Neural cell (in vitro differentiated cells): ENCODE data around the gene SEPTIN2. TPM values are rescaled to one million over a fixed set of nuclear protein-coding genes. Genes with fewer than 3 reads are reported as not detected.

Experiments
- H2AFZ ChIP-seq: fragments of 200-600, 300-800 bp; sonication (generic), shearing (Covaris generic); 2 replicates; pipeline ENCODE4 v1.6.0; 2014; ENCODE audit warnings: low read depth, mild to moderate bottlenecking, antibody characterized with exemption, low read length, moderate library complexity
- H3F3A ChIP-seq: fragments of 200-600 bp; shearing (Covaris generic); 2 replicates; pipeline ENCODE4 v1.6.1; 2016; ENCODE audit warnings: mild to moderate bottlenecking, moderate library complexity, mixed read lengths, antibody characterized with exemption, low read length; ENCODE audit not compliant: insufficient read depth, poor library complexity, severe bottlenecking
- H3K27ac ChIP-seq: fragments of 200-600, 300-800 bp; sonication (generic), shearing (Covaris generic); 2 replicates; pipeline ENCODE4 v1.5.1; 2014; ENCODE audit warnings: mild to moderate bottlenecking, low read length, moderate library complexity
- H3K27me3 ChIP-seq: fragments of 300-800, 200-600 bp; sonication (generic), shearing (Covaris generic); 2 replicates; pipeline ENCODE4 v1.6.0; 2014; ENCODE audit warnings: mild to moderate bottlenecking, low read depth, low read length, moderate library complexity; ENCODE audit not compliant: insufficient read depth
- H3K36me3 ChIP-seq: fragments of 300-800, 200-600 bp; sonication (generic), shearing (Covaris generic); 2 replicates; pipeline ENCODE4 v1.5.1; 2014; ENCODE audit warnings: mild to moderate bottlenecking, antibody characterized with exemption, low read length, moderate library complexity; ENCODE audit not compliant: insufficient read depth
- H3K4me2 ChIP-seq: fragments of 300-800, 200-600 bp; sonication (generic), shearing (Covaris generic); 2 replicates; pipeline ENCODE4 v1.6.0; 2014; ENCODE audit warnings: mild to moderate bottlenecking, low read length
- H3K4me3 ChIP-seq: fragments of 300-800, 200-600 bp; sonication (generic), shearing (Covaris generic); 2 replicates; pipeline ENCODE4 v1.5.1; 2014; ENCODE audit warnings: mild to moderate bottlenecking, low read length, moderate library complexity
- H3K79me2 ChIP-seq: fragments of 200-600 bp; shearing (Covaris generic); replicated peaks from 2 replicates; pipeline ENCODE4 v1.6.0; 2014; ENCODE audit warnings: mild to moderate bottlenecking, low read length, moderate library complexity; ENCODE audit not compliant: insufficient read depth
- H3K9ac ChIP-seq: fragments of 300-800, 200-600 bp; sonication (generic), shearing (Covaris generic); 2 replicates; pipeline ENCODE4 v1.6.1; 2016; ENCODE audit warnings: mild to moderate bottlenecking, low read length, mixed read lengths
- H3K9me2 ChIP-seq: fragments of 200-600 bp; shearing (Covaris generic); 2 replicates; pipeline ENCODE4 v1.6.1; 2016; ENCODE audit warnings: mild to moderate bottlenecking, low read length, mixed read lengths; ENCODE audit not compliant: insufficient read depth
- H3K9me3 ChIP-seq: fragments of 200-600, 300-800 bp; sonication (generic), shearing (Covaris generic); 2 replicates; pipeline ENCODE4 v1.6.1; 2016; ENCODE audit warnings: mild to moderate bottlenecking, mixed run types, low read length, moderate library complexity, mixed read lengths
- H4K20me1 ChIP-seq: fragments of 200-600 bp; shearing (Covaris generic); 2 replicates; pipeline ENCODE4 v1.6.1; 2016; ENCODE audit warnings: mild to moderate bottlenecking, mixed run types; ENCODE audit not compliant: insufficient read depth
- EP300 ChIP-seq: fragments of 450-650 bp; conservative IDR thresholded peaks from 2 replicates; pipeline ENCODE4 v1.6.1; 2014; ENCODE audit warnings: antibody characterized with exemption, mild to moderate bottlenecking, moderate library complexity; ENCODE audit not compliant: poor library complexity, severe bottlenecking
- EZH2 ChIP-seq: fragments of 200-600, 300-800 bp; shearing (Covaris generic), sonication (generic); IDR thresholded peaks from 2 replicates; pipeline ENCODE4 v1.6.1; 2014; ENCODE audit warnings: antibody characterized with exemption, low read length, borderline replicate concordance, mild to moderate bottlenecking; ENCODE audit not compliant: insufficient read depth, poor library complexity, severe bottlenecking
- MXI1 ChIP-seq: fragments of 450-650 bp; conservative IDR thresholded peaks from 2 replicates; pipeline ENCODE4 v1.6.1; 2014; ENCODE audit warnings: antibody characterized with exemption, mild to moderate bottlenecking; ENCODE audit not compliant: poor library complexity, severe bottlenecking
- POLR2AphosphoS5 ChIP-seq: IDR thresholded peaks from 2 replicates; pipeline ENCODE4 v1.6.1; 2012
- RAD21 ChIP-seq: fragments of 450-650 bp; conservative IDR thresholded peaks from 2 replicates; pipeline ENCODE4 v1.6.1; 2014; ENCODE audit warnings: antibody characterized with exemption, mild to moderate bottlenecking, moderate library complexity
- REST ChIP-seq: IDR thresholded peaks from 2 replicates; pipeline ENCODE4 v1.6.1; 2012; ENCODE audit warnings: borderline replicate concordance
- SMC3 ChIP-seq: fragments of 450-650 bp; conservative IDR thresholded peaks from 2 replicates; pipeline ENCODE4 v1.6.1; 2014; ENCODE audit warnings: antibody characterized with exemption, mild to moderate bottlenecking, moderate library complexity; ENCODE audit not compliant: poor library complexity
- TAF1 ChIP-seq: IDR thresholded peaks from 2 replicates; pipeline ENCODE4 v1.6.1; 2012; ENCODE audit warnings: low read depth
- polyA plus RNA-seq: library from polyadenylated mRNA; depleted of rRNA; stranded (reverse); fragments of >200 nt; gene quantifications from 2 replicates; pipeline ENCODE4 v1.2.3, GENCODE V29; 2014
- TF ChIP-seq, protein P1 (sequence below): fragments of 450-650 bp; IDR thresholded peaks from 2 replicates; pipeline ENCODE4 v1.5.1; 2014; ENCODE audit warnings: antibody characterized with exemption, mild to moderate bottlenecking, moderate library complexity; ENCODE audit not compliant: poor library complexity, severe bottlenecking

The SEPTIN2 gene
- polyA plus RNA-seq, 1 donor from 2014 or later: 467 TPM

- TF ChIP-seq REST: no peak
- no peak for TF ChIP-seq POLR2AphosphoS5
- TF ChIP-seq TAF1: no peak
- TF ChIP-seq EZH2: no peak
- no peak for TF ChIP-seq EP300
- TF ChIP-seq SMC3: no peak
- TF ChIP-seq RAD21: no peak
- TF ChIP-seq MXI1: no peak
- TF ChIP-seq, protein P1, sequence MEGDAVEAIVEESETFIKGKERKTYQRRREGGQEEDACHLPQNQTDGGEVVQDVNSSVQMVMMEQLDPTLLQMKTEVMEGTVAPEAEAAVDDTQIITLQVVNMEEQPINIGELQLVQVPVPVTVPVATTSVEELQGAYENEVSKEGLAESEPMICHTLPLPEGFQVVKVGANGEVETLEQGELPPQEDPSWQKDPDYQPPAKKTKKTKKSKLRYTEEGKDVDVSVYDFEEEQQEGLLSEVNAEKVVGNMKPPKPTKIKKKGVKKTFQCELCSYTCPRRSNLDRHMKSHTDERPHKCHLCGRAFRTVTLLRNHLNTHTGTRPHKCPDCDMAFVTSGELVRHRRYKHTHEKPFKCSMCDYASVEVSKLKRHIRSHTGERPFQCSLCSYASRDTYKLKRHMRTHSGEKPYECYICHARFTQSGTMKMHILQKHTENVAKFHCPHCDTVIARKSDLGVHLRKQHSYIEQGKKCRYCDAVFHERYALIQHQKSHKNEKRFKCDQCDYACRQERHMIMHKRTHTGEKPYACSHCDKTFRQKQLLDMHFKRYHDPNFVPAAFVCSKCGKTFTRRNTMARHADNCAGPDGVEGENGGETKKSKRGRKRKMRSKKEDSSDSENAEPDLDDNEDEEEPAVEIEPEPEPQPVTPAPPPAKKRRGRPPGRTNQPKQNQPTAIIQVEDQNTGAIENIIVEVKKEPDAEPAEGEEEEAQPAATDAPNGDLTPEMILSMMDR: no peak
- peaks cover 12% of the 10 kb centered on the region for H3K79me2 ChIP-seq
These were observed 36.3 kb upstream of the SEPTIN2 start for GRCh38 chr2:241279413-241279812.

DNA sequence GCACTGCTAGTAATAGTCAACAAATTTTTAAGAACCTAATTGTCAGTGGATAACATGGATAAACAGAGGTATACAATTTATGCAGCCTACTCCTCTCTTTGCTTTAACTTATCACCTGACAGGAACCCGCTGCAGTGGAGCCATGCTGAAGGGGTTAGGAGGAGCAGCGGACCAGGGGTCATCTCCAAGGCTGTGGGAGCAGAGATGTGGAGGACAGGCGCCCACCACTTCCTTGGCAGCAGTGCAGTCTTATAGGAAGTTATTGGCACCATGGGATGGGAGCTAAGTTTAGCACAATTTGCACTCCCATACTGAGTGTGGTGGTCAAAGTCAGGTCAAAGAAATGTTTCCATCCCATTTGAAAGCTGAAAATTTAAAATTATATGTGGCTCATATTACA, 35.9 kb upstream of the SEPTIN2 start:
- no peaks in the 10 kb centered on the region for H4K20me1 ChIP-seq
- H3K9me2 ChIP-seq: no peaks in the 10 kb centered on the region
- H3K4me2 ChIP-seq: no peak overlapping the region
- no peak overlapping the region for H2AFZ ChIP-seq
- no peak overlapping the region for H3K27ac ChIP-seq
- H3F3A ChIP-seq: no peaks in the 10 kb centered on the region
- peaks cover 12% of the 10 kb centered on the region for H3K79me2 ChIP-seq
- H3K36me3 ChIP-seq: no peaks in the 10 kb centered on the region
- H3K27me3 ChIP-seq: no peaks in the 10 kb centered on the region
- TF ChIP-seq EZH2: no peak
- TF ChIP-seq, protein P1: no peak
- no peak for TF ChIP-seq REST
- no peak for TF ChIP-seq MXI1
- H3K4me3 ChIP-seq: no peak overlapping the region
- H3K9ac ChIP-seq: no peak overlapping the region
- peaks cover 6% of the 10 kb centered on the region for H3K9me3 ChIP-seq

More at GRCh38 chr2:241279413-241279812, 36.3 kb upstream of the SEPTIN2 start:
- Histone ChIP-seq H3K9me2 (no peaks in the 10 kb centered on the region), H2AFZ (no peak overlapping the region), H3F3A (no peaks in the 10 kb centered on the region), H3K27me3 (no peaks in the 10 kb centered on the region), H3K4me2 (no peak overlapping the region), H3K9ac (no peak overlapping the region), H3K36me3 (no peaks in the 10 kb centered on the region), H3K4me3 (no peak overlapping the region), H3K27ac (no peak overlapping the region), H3K9me3 (peaks cover 6% of the 10 kb centered on the region), H4K20me1 (no peaks in the 10 kb centered on the region)
